ENCODE measurements around the gene SERPINA4.

GRCh38 chr14:94571950-94572349, 10.7 kb downstream of the SERPINA4 start:
- no peak for TF ChIP-seq POLR2A (IDR thresholded peaks at IDR 0.05; ENCODE audit: borderline replicate concordance, extremely low read depth, insufficient read depth, insufficient read length)
- TF ChIP-seq TCF7L2 (IDR thresholded peaks at IDR 0.05; ENCODE audit: borderline replicate concordance, extremely low read depth, insufficient read depth, insufficient read length), result no peak
- TF ChIP-seq FOSL1 (IDR thresholded peaks at IDR 0.05; ENCODE audit: low read depth), result no peak
- no peak for TF ChIP-seq POLR2AphosphoS5 (IDR thresholded peaks at IDR 0.05; ENCODE audit: low read depth, low read length)
- TF ChIP-seq EZH2 (IDR thresholded peaks at IDR 0.05), result no peak
- TF ChIP-seq CTCF (IDR thresholded peaks at IDR 0.05 in 2 of 3, conservative IDR thresholded peaks at IDR 0.05 in 1 of 3; ENCODE audit: borderline replicate concordance in 1 of 3, insufficient read depth in 1 of 3, low read depth in 2 of 3, low read length in 2 of 3), result no peak
- no peak for TF ChIP-seq RAD21 (IDR thresholded peaks at IDR 0.05; ENCODE audit: low read depth)
- no peak for TF ChIP-seq EZH2phosphoT487 (IDR thresholded peaks at IDR 0.05; ENCODE audit: borderline replicate concordance)
- TF ChIP-seq MAX (IDR thresholded peaks at IDR 0.05), result no peak
- TF ChIP-seq YY1 (IDR thresholded peaks at IDR 0.05; ENCODE audit: extremely low read depth, insufficient replicate concordance, low read depth, low read length), result no peak
- TF ChIP-seq SP1 (IDR thresholded peaks at IDR 0.05; ENCODE audit: low read depth), result no peak
- TF ChIP-seq CEBPB (IDR thresholded peaks at IDR 0.05; ENCODE audit: low read depth), result no peak

All from HCT116 (cell line).